Muscle of arm (tissue), 12 donors: ENCODE measurements around the gene PSMD11. TPM values are rescaled to one million over a fixed set of nuclear protein-coding genes. Genes with fewer than 3 reads are reported as not detected.
A peak's percentile ranks its signal among the peaks of the same experiment; 100 is the strongest.

Experiments
- DNase-seq: peaks from one replicate; pipeline ENCODE4 v3.0.0-alpha.2; 2013
- polyA plus RNA-seq, 12 donors: library from polyadenylated mRNA; unstranded; fragments of 120-200 nt; gene quantifications; one replicate each; pipeline ENCODE4 v1.2.1, GENCODE V29; 2013; ENCODE audit not compliant: insufficient read length in 12 of 12

PSMD11 gene
- polyA plus RNA-seq, 12 donors = 51.8 to 87.4 (median 72.7) TPM; not detected in 1

DNA sequence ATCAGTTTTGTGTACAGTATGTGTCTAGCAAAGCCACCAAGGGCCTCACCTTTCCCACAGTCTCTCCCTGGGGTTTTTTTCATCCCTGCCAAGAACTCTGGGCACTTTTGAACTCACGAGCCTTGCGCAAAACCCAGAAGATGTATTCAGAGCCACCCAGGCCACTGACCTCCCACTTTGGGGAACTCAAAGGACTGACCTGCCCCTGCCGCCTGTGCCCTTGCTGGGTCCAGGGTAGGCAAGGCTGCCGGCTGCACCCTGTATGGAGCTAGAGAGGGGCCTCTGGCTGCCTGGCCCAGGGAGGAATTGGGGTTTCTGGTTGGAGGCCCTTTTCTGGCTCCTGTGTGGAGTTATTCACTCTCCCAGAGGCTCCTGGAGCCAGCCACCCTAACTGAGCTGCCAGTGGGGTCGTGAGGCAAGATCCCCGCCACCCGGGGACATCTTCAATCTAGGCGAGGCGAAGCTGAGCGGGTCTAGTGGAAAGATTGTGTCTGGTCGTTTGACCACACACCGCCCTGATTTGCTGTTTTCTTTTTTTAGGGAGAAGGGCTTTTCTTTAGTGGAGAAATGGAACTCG is 44.4 kb downstream of the PSMD11 start:
- DNase-seq = no peak

- DNase-seq = no peak
These were observed 45.2 kb downstream of the PSMD11 start for GRCh38 chr17:32489320-32490100.

GRCh38 chr17:32490101-32490482 is 45.8 kb downstream of the PSMD11 start:
- DNase-seq = no peak

GRCh38 chr17:32491371-32492263 is 47.3 kb downstream of the PSMD11 start:
- no peak for DNase-seq

DNA sequence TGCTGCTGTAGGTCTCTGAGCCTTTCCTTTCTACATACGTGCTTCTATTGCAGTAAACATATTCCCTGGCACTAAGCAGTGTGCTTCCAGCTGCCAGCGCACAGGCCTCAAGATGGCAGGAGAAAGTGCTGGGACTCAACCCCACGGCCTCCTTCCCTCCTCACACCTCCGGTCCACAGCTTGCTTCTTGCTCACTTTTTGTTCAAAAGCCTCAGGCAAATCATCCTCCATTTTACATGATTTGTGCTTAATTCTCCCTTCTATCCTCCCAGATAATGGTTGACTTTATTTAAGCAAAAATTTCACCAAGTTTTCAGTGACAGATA is 47.9 kb downstream of the PSMD11 start:
- DNase-seq = no peak

- no peak for DNase-seq
These were observed 48.5 kb downstream of the PSMD11 start for GRCh38 chr17:32492648-32493289.

DNA sequence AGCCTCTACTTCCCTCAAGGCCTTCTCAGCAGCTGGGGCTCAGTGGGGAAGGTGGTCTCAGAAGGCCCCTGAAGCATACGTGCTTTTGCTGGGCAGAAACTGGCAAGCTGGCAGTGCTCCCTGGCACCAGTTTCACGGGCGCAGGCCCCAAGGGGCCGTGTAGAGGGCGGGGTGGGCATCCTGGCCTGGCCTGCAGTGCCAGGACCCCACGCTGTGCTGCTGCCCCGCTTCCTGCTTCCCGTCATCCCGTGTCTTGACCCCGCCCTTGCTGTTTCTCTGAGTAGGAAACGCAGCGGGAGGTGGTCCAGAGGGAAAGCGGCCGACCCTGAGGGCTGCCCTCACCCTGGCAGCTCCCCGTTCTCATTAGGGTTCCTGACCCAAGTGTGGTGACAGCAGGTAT is 49.3 kb downstream of the PSMD11 start:
- no peak for DNase-seq

DNA sequence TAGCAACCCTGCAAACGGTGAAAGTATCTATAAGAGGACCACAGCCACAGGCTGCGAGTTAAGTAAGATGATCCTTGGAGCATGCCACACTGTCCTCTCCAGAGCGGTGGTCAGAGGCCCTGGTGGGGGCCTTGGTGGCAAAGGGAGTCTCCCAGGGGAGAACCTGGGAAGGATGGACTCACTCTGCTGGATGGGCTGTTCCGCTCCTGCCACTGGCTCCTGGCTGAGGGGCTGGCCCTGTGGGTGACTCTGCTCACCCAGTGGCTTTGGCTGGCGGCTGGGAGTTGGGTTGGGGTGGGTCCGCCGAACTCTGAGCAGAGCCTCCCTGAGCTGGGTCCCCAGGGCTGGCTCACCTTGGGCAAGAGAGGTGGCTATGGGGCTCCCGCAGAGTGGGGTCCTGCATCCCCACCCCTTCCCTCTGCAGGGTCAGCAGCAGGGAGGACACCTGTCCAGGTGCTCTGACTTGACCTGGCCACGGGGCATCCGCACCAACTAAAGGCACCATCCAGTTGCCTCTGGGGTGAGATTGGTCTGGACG is 49.7 kb downstream of the PSMD11 start:
- no peak for DNase-seq

GRCh38 chr17:32494621-32495358 is 50.5 kb downstream of the PSMD11 start:
- DNase-seq = no peak

DNA sequence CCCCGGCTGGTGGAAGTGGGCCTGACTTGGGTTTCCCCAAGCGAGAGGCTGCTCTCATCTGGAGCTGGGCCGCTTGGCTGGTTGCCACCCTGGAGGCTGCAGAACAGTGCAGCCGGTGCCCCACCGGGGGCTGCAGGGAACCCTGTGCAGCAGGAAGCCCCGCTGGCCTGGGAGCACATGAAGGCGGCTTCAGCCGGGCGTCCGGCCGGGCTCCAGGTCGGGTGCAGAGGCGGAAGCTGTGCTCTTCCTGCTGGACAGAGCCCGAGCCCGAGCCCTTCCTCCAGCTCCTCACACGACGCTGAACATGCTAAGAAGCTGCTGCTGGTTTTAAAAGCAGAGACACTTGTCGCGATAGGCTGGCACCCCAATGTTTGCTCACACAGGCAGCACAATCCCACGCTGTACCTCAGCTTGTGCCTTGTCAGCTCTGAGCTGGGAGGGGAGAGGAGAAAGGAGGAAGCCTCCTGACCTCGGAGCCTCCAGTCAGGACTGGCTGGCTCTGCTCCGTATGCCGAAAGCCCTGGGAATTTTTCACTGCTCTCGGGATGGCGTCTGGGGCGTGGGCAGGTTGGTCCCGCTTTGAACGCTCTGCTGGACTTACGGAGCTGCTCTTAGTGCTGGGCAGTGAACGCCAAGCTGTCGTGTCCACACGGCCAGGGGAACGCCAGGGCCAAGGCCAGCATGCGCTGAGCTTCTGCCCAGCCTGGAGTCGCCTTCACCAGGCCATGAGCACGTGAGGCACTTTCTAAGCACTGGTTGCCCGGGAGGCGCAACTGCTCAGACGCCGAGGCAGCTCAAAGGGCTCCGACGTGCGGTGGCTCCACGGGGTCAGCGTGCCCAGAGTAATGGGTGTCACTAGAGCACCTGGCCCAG is 51.3 kb downstream of the PSMD11 start:
- DNase-seq = no peak

DNA sequence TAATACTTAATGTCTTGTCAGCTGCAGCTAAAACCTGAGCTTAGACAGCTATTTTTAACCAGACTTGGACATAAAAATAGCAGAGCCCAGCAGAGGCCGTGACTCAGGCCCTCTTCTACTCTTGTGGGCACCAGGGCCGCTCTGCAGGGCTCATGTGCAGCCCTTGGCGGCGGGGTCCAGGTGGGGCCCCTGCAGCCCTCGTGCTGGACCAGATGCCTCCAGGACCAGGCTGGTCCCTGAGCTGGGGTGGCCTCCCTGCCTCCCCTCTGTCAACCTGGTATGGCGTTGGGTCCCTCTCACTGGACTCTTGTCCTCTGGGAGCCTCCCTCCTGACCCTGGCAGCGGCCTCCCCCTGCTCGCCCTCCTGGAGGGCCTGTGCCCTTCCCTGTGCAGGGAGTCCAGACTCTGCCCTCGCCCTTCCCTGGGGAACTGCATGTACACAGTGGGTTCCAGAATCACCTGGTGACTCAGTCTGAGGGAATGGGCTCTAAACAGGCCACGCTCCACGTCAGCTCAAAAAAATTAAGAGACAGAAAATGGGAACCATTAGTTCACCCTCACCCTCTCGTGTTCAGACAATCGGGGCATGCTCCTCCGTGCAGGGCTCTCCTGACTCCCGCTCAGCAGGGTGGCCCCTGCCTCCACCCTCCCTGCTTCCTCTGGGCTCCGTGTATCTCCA is 52.2 kb downstream of the PSMD11 start:
- DNase-seq = no peak

DNA sequence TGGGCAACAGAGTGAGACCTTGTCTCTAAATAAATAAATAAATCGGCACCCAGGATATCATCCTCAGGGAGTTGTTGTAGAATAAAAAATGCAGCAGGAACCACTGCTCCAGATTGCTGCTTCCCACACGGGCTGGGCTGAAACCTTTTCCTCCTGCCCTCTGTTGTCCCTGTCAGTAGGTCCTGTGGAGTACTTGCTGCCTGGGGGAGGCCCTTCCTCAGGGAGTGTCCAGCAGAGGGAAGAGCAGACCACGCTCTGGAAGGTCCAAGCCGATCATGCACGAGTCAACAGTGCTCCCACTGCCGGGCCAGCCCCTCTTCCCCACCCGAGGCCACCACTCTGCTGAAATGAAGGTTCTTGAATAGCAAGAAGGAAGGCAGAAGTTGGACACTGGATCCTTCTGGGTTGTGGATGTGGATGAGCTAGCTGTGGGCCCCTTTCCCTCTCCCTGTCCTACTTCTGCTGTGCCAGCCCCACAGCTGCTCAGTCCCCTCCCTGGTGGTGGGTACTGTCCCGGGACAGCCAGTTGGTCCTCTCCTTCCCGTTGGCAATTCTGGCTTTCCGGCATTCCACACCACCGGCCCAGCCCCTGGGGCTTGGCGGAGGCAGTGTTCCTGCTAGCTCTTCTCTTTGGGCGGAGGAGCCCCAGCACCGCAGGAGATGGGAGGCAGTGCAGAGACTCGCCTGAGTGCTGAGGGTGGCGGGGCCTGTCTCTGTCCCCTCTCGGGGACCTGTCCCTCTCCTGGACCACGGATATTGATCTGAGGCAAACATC is 53.3 kb downstream of the PSMD11 start:
- DNase-seq = no peak

DNA sequence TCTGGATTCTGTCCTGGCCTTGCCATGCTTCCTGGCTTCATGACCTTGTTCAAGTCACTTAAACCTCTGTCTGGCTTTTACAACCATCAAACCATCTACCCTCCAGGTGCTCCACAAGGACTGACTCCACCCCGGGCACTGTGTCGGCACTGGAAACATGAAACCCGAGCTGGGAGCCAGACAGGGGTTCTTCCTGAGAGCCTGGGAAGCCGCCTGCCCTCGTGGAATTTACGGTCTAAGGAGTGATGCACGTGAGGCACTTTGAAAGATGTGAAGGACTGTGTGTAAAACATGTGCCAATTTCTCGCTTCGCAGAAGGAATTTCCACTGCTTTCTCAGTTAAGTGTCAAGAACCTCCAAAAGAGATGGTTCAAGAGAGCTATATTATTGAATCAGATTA is 54.1 kb downstream of the PSMD11 start:
- no peak for DNase-seq

DNA sequence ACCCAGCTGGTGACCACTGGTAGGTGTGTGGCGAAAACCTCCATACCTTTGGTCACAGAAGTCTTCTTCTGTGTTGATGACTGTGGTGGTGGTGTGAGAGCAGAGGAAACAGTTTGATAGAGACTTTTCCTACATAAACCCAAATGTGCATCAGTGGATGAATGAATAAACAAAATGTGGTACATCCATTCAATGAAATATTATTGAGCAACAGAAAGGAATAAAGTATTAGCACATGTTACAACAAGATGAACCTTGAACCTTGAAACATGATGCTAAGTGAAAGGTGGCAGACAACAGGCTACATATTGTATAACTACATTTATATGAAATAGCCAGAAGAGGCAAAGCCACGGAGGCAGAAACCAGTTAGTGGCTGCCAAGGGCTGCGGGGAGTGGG is 57.7 kb downstream of the PSMD11 start:
- DNase-seq = no peak

DNA sequence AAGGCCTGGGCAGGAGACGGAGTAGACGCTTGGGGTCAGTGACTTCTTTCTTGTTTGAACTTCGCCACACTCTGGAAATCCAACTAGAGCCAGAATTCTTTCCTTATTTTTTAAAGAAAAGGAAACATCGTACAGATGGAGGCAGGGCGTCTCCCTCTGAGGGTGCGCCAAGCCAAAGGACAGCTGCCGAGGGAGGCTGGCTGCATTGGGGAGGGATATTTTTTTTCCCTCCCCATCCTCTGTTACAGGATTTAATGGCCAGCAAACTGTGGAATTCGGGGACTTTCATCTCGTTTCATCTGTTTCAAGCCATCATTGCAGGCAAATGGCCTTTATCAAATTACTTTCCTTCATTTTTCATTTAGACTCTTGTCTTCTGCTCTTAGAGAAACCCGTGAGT is 58.4 kb downstream of the PSMD11 start:
- DNase-seq = no peak

- no peak for DNase-seq
These were observed 59.2 kb downstream of the PSMD11 start for GRCh38 chr17:32503251-32504165.

DNA sequence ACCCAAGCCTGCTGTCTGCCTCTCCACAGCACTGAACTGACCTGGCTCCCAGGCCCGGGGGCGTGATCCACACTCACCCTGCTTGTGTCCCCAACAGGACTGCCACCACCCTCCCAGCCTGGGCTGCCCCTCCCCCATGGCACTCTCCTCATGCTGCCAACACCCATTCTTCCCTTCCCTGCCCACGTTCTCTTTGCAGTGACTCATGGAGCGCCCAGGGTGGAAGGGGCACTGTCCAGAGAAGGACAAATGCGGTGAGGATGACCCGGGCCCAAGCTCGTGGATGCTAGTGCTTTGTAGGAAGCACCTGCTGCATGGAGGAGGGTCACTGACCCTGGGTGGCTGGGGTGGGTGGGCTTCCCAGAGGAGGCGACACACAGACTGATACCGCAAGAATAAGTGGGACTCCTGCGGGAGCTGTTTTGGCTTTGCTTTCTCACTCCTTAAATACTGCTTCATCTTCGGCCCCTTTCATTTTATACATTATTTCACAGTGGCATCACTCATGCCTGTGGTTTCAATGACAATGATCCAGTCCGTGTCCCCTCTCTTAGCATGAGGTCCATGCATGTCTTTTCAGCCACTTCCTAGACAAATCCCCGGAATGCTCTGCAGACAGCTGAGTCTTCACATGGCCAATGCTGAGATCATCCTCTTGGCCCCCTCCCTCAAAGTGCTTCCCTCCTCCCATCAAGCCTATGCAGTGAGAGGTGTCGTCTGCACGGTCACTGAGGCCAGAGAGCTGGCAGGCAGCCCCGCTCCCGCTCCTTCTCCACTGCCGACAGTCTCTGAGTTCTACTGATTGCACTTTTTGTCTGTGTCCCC is 60.1 kb downstream of the PSMD11 start:
- peak; percentile 54 for DNase-seq
